IMR-90 (cell line): ENCODE results near the gene PBX4. TPM values are rescaled to one million over a fixed set of nuclear protein-coding genes. Genes with fewer than 3 reads are reported as not detected.

Experiments
- ATAC-seq: fragments of 200-7000 bp; cut with Tn5 transposase; 2 replicates; pipeline ENCODE4 v1.9.1; 2020; ENCODE audit warnings: low read depth, mild to moderate bottlenecking, moderate library complexity
- BruUV-seq: library from RNA; stranded (reverse); fragments of 400-500 nt; replicated peaks from 2 replicates; lab custom pipeline; 2021; lab: Mats Ljungman, UMichigan
- CTCF ChIA-PET: fragments of 300-600 bp; formaldehyde crosslinking; extraction: SDS; loops from one replicate; lab custom pipeline; 2021; ENCODE audit warnings: antibody characterized with exemption; lab: Yijun Ruan, JAX
- POLR2A ChIA-PET: fragments of 300-600 bp; sonication (Branson Sonifier 250); formaldehyde crosslinking; loops from one replicate; lab custom pipeline; 2022; ENCODE audit warnings: antibody characterized with exemption; ENCODE audit not compliant: unreplicated experiment; lab: Charles Lee
- DNase-seq: peaks from one replicate; pipeline ENCODE4 v3.0.0; 2013
- H2AFZ ChIP-seq: replicated peaks from 2 replicates; pipeline ENCODE3; 2013; ENCODE audit warnings: low read length, mild to moderate bottlenecking; ENCODE audit not compliant: poor library complexity
- H2AK5ac ChIP-seq: 2 replicates; pipeline ENCODE4 v1.6.1; 2013; ENCODE audit warnings: low read depth, low read length, inconsistent platforms
- H2AK9ac ChIP-seq: replicated peaks from 2 replicates; pipeline ENCODE3; 2013; ENCODE audit warnings: mild to moderate bottlenecking, low read depth, low read length, moderate library complexity; ENCODE audit not compliant: poor library complexity
- H2BK120ac ChIP-seq: 2 replicates; pipeline ENCODE4 v1.6.1; 2013; ENCODE audit warnings: low read depth, low read length, inconsistent platforms
- H2BK15ac ChIP-seq: 3 replicates; pipeline ENCODE4 v1.6.1; 2013; ENCODE audit warnings: low read depth, low read length, inconsistent platforms
- H2BK20ac ChIP-seq: 2 replicates; pipeline ENCODE4 v1.6.1; 2013; ENCODE audit warnings: low read depth, mild to moderate bottlenecking, inconsistent platforms, low read length, moderate library complexity
- H2BK5ac ChIP-seq: 2 replicates; pipeline ENCODE4 v1.6.1; 2013; ENCODE audit warnings: mild to moderate bottlenecking, low read depth, low read length, inconsistent platforms; ENCODE audit not compliant: poor library complexity, severe bottlenecking
- H3K14ac ChIP-seq: replicated peaks from 2 replicates; pipeline ENCODE4 v1.6.1; 2013; ENCODE audit warnings: low read depth, low read length, inconsistent platforms
- H3K18ac ChIP-seq: 2 replicates; pipeline ENCODE4 v1.6.1; 2013; ENCODE audit warnings: low read depth, low read length, control low read depth
- H3K23ac ChIP-seq: 2 replicates; pipeline ENCODE4 v1.6.1; 2013; ENCODE audit warnings: low read depth, low read length, inconsistent platforms
- H3K27ac ChIP-seq: 2 replicates; pipeline ENCODE4 v1.5.1; 2013; ENCODE audit warnings: mild to moderate bottlenecking, control low read depth, low read length; ENCODE audit not compliant: insufficient read depth
- H3K27me3 ChIP-seq: 2 replicates; pipeline ENCODE4 v1.6.1; 2013; ENCODE audit warnings: low read length; ENCODE audit not compliant: control insufficient read depth, insufficient read depth
- H3K36me3 ChIP-seq: 2 replicates; pipeline ENCODE4 v1.6.1; 2013; ENCODE audit warnings: low read length, mixed read lengths; ENCODE audit not compliant: control insufficient read depth, insufficient read depth
- H3K4ac ChIP-seq: 2 replicates; pipeline ENCODE4 v1.6.1; 2013; ENCODE audit warnings: low read depth, low read length, inconsistent platforms
- H3K4me1 ChIP-seq: 2 replicates; pipeline ENCODE4 v1.6.1; 2013; ENCODE audit warnings: low read length, mixed read lengths; ENCODE audit not compliant: control insufficient read depth, insufficient read depth
- H3K4me2 ChIP-seq: 2 replicates; pipeline ENCODE4 v1.6.1; 2013; ENCODE audit warnings: low read depth, mild to moderate bottlenecking, control low read depth, low read length, moderate library complexity
- H3K4me3 ChIP-seq: 2 replicates; pipeline ENCODE4 v1.5.1; 2013; ENCODE audit warnings: low read depth, mild to moderate bottlenecking, control low read depth, low read length, moderate library complexity; ENCODE audit not compliant: insufficient read depth
- H3K56ac ChIP-seq: 2 replicates; pipeline ENCODE4 v1.6.1; 2013; ENCODE audit warnings: low read length, inconsistent platforms; ENCODE audit not compliant: insufficient read depth; ENCODE audit errors: extremely low read depth
- H3K79me1 ChIP-seq, 2 experiments: 2 replicates each; pipeline ENCODE4 v1.6.1; 2013; ENCODE audit warnings: low read length in 2 of 2, inconsistent platforms in 1 of 2, low read depth in 1 of 2
- H3K9ac ChIP-seq: 2 replicates; pipeline ENCODE4 v1.6.1; 2013; ENCODE audit warnings: low read depth, low read length, control low read depth
- H3K9me1 ChIP-seq: 2 replicates; pipeline ENCODE4 v1.6.1; 2013; ENCODE audit warnings: low read length, inconsistent platforms; ENCODE audit not compliant: insufficient read depth
- H3K9me3 ChIP-seq: 2 replicates; pipeline ENCODE4 v1.6.1; 2013; ENCODE audit warnings: low read length; ENCODE audit not compliant: control insufficient read depth, insufficient read depth
- H4K20me1 ChIP-seq: 2 replicates; pipeline ENCODE4 v1.6.1; 2013; ENCODE audit warnings: low read length, inconsistent platforms; ENCODE audit not compliant: insufficient read depth
- H4K5ac ChIP-seq: 2 replicates; pipeline ENCODE4 v1.6.1; 2013; ENCODE audit warnings: mild to moderate bottlenecking, low read depth, low read length, control low read depth
- H4K8ac ChIP-seq, 2 experiments: 2 replicates each; pipeline ENCODE4 v1.6.1; 2013; ENCODE audit warnings: low read depth in 2 of 2, low read length in 2 of 2, control low read depth in 1 of 2, inconsistent platforms in 1 of 2
- H4K91ac ChIP-seq: 2 replicates; pipeline ENCODE4 v1.6.1; 2013; ENCODE audit warnings: low read depth, low read length, inconsistent platforms; ENCODE audit not compliant: insufficient read depth
- BHLHE40 ChIP-seq: fragments of 150-350 bp; IDR thresholded peaks from 2 replicates; pipeline ENCODE4 v1.6.1; 2016; ENCODE audit warnings: mild to moderate bottlenecking, low read depth, low read length
- MAFK ChIP-seq: IDR thresholded peaks from 2 replicates; pipeline ENCODE4 v1.6.1; 2012; ENCODE audit warnings: low read depth, low read length, improper control_type of control experiment
- MAZ ChIP-seq: IDR thresholded peaks from 2 replicates; pipeline ENCODE4 v1.6.1; 2012; ENCODE audit warnings: low read depth, mild to moderate bottlenecking, low read length, improper control_type of control experiment, moderate library complexity, borderline replicate concordance
- RCOR1 ChIP-seq: IDR thresholded peaks from 2 replicates; pipeline ENCODE4 v1.6.1; 2012; ENCODE audit warnings: mild to moderate bottlenecking, low read length, improper control_type of control experiment; ENCODE audit not compliant: insufficient replicate concordance
- RFX5 ChIP-seq: IDR thresholded peaks from 2 replicates; pipeline ENCODE4 v1.8.0; 2012; ENCODE audit warnings: low read depth, mild to moderate bottlenecking, low read length, moderate library complexity
- SMC3 ChIP-seq: fragments of 150-350 bp; IDR thresholded peaks from 2 replicates; pipeline ENCODE4 v1.6.1; 2016; ENCODE audit warnings: low read depth, mild to moderate bottlenecking, antibody characterized with exemption, low read length, moderate library complexity
- WGBS, 2 experiments: methylation state at CpG; one replicate each; pipeline versions ENCODE4 v1.1.5 to v1.1.7; 2013; ENCODE audit warnings: missing lambda C conversion rate in 2 of 2; ENCODE audit not compliant: insufficient read length in 1 of 2; ENCODE audit errors: extremely low coverage in 2 of 2; 5-methylcytosine and 5-hydroxymethylcytosine counted together
- dilution Hi-C: fragments of 300-500 bp; cut with HindIII; formaldehyde crosslinking; loops from one replicate; pipeline ENCODE4 v1.14.3; 2018; ENCODE audit warnings: low sequenced_read_pairs; ENCODE audit not compliant: unreplicated experiment
- in situ Hi-C: fragments of 300-500 bp; cut with MboI; formaldehyde crosslinking; loops from 3 replicates; pipeline ENCODE4 v1.14.3; 2019; ENCODE audit warnings: low sequenced_read_pairs, inconsistent platforms, mixed read lengths
- intact Hi-C: fragments of 100-400 bp; cut with micrococcal nuclease; formaldehyde crosslinking; loops from 2 replicates; pipeline ENCODE4 v1.10.0; 2022
- polyA plus RNA-seq, 3 experiments: library from polyadenylated mRNA; depleted of rRNA; stranded (reverse); fragments of >200 nt; gene quantifications; 2 replicates each; pipeline ENCODE4 v1.2.3, GENCODE V29; 2012; ENCODE audit warnings: low replicate concordance in 1 of 3
- total RNA-seq: library from RNA; depleted of rRNA; stranded (reverse); fragments of >200 nt; gene quantifications from 2 replicates; pipeline ENCODE4 v1.2.3, GENCODE V29; 2012

The PBX4 gene
- total and polyA plus RNA-seq, 2 of the 4 experiments (the other 2 are of a cell fraction) = 0.90 to 2.9 TPM

- no peak for TF ChIP-seq SMC3
- no peak for TF ChIP-seq MAFK
- TF ChIP-seq RCOR1 = no peak
- no peak for TF ChIP-seq RFX5
Observed at GRCh38 chr19:19530889-19531288, 87.6 kb downstream of the PBX4 start (continued).

GRCh38 chr19:19530423-19530804 lies 88.1 kb downstream of the PBX4 start:
- BruUV-seq = no TSS peak
- no peak overlapping the region for H4K5ac ChIP-seq
- CTCF ChIA-PET = interaction anchor here (0.7 to 1.2 kb wide), 3 partner anchors 21 to 119 kb away, joined by 3 read pairs; no protein-coding TSS in a partner anchor
- no peak overlapping the region for H3K9ac ChIP-seq
- ATAC-seq (peak; percentile 28), DNase-seq (peak; percentile 36)
- no peaks in the 10 kb centered on the region for H3K9me3 ChIP-seq
- H2AK5ac ChIP-seq = no peak overlapping the region
- no peak overlapping the region for H3K18ac ChIP-seq
- H3K9me1 ChIP-seq = no peaks in the 10 kb centered on the region
- no peak overlapping the region for H2BK20ac ChIP-seq
- no peak overlapping the region for H4K91ac ChIP-seq
- no peak overlapping the region for H2BK120ac ChIP-seq
- H3K14ac ChIP-seq = no peak overlapping the region
- peaks cover 22% of the 10 kb centered on the region for H4K20me1 ChIP-seq
- H3K27ac ChIP-seq = no peak overlapping the region
- TF ChIP-seq MAZ (peak; percentile 56; the same call in 1 of the 2 replicates), BHLHE40 (no peak)
- H3K4ac ChIP-seq = no peak overlapping the region
- no peak overlapping the region for H4K8ac ChIP-seq
- peaks cover 7% of the 10 kb centered on the region for H3K4me1 ChIP-seq
- POLR2A ChIA-PET = no interaction called here
- peaks cover 20% of the 10 kb centered on the region; the same call in 1 of the 2 replicates for H3K36me3 ChIP-seq
- H3K56ac ChIP-seq = no peak overlapping the region
- no peak overlapping the region for H3K4me2 ChIP-seq
- no peaks in the 10 kb centered on the region for H3K27me3 ChIP-seq
- H2AK9ac ChIP-seq = no peak overlapping the region
- no peak overlapping the region for H2BK5ac ChIP-seq
- H2BK15ac ChIP-seq = no peak overlapping the region
- no peak overlapping the region for H2AFZ ChIP-seq
- H3K79me1 ChIP-seq = peaks cover 0 to 9% of the 10 kb centered on the region in 2 experiments; a peak in 1 of 4 replicates
- H3K23ac ChIP-seq = no peak overlapping the region
- H3K4me3 ChIP-seq = no peak overlapping the region
- intact Hi-C loops (no loop called here), dilution Hi-C loops (no loop called here), in situ Hi-C loops (loop anchor here (25.0 kb wide), 1 partner anchor 432 kb away; no protein-coding TSS in a partner anchor)
- WGBS, 2 experiments = no CpG with 5 or more reads among the region's 9 CpGs
